ENCODE results near the gene GUCY1A1.

DNA sequence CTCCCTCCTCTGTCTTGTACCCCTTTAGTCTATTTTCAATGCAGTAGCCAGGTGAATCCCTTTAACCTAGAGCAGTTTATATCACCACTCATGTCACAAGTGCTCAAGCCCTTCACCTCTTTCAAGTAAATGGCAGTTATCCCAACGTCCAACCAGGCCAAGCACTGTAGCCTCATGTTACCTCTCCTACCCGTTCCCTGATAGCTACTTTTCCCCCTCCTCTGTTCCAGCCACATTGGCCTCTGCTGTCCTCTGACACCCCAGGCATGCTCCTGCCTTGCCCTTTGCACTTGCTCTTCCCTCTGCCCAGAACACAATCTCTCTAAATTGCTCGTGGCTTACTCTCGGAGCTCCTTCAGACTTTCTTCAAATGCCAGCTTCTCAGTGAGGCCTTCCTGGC lies 107.4 kb downstream of the GUCY1A1 start:
- TF ChIP-seq EP300 (conservative IDR thresholded peaks at IDR 0.05; ENCODE audit: poor library complexity, severe bottlenecking): no peak
- TF ChIP-seq, protein P1, sequence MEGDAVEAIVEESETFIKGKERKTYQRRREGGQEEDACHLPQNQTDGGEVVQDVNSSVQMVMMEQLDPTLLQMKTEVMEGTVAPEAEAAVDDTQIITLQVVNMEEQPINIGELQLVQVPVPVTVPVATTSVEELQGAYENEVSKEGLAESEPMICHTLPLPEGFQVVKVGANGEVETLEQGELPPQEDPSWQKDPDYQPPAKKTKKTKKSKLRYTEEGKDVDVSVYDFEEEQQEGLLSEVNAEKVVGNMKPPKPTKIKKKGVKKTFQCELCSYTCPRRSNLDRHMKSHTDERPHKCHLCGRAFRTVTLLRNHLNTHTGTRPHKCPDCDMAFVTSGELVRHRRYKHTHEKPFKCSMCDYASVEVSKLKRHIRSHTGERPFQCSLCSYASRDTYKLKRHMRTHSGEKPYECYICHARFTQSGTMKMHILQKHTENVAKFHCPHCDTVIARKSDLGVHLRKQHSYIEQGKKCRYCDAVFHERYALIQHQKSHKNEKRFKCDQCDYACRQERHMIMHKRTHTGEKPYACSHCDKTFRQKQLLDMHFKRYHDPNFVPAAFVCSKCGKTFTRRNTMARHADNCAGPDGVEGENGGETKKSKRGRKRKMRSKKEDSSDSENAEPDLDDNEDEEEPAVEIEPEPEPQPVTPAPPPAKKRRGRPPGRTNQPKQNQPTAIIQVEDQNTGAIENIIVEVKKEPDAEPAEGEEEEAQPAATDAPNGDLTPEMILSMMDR (IDR thresholded peaks at IDR 0.05; ENCODE audit: poor library complexity, severe bottlenecking): no peak
- TF ChIP-seq EZH2 (IDR thresholded peaks at IDR 0.05; ENCODE audit: borderline replicate concordance, insufficient read depth, low read length, poor library complexity, severe bottlenecking): no peak
- no peak for TF ChIP-seq MXI1 (conservative IDR thresholded peaks at IDR 0.05; ENCODE audit: poor library complexity, severe bottlenecking)
- no peak for TF ChIP-seq POLR2AphosphoS5 (IDR thresholded peaks at IDR 0.05)
- TF ChIP-seq TAF1 (IDR thresholded peaks at IDR 0.05; ENCODE audit: low read depth): no peak
- TF ChIP-seq, protein P2, sequence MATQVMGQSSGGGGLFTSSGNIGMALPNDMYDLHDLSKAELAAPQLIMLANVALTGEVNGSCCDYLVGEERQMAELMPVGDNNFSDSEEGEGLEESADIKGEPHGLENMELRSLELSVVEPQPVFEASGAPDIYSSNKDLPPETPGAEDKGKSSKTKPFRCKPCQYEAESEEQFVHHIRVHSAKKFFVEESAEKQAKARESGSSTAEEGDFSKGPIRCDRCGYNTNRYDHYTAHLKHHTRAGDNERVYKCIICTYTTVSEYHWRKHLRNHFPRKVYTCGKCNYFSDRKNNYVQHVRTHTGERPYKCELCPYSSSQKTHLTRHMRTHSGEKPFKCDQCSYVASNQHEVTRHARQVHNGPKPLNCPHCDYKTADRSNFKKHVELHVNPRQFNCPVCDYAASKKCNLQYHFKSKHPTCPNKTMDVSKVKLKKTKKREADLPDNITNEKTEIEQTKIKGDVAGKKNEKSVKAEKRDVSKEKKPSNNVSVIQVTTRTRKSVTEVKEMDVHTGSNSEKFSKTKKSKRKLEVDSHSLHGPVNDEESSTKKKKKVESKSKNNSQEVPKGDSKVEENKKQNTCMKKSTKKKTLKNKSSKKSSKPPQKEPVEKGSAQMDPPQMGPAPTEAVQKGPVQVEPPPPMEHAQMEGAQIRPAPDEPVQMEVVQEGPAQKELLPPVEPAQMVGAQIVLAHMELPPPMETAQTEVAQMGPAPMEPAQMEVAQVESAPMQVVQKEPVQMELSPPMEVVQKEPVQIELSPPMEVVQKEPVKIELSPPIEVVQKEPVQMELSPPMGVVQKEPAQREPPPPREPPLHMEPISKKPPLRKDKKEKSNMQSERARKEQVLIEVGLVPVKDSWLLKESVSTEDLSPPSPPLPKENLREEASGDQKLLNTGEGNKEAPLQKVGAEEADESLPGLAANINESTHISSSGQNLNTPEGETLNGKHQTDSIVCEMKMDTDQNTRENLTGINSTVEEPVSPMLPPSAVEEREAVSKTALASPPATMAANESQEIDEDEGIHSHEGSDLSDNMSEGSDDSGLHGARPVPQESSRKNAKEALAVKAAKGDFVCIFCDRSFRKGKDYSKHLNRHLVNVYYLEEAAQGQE (IDR thresholded peaks at IDR 0.05; ENCODE audit: borderline replicate concordance): no peak
- no peak for TF ChIP-seq RAD21 (conservative IDR thresholded peaks at IDR 0.05)

Measured in neural cell (in vitro differentiated cells).